H1 (cell line): ENCODE measurements around the gene G6PC1. TPM values are rescaled to one million over a fixed set of nuclear protein-coding genes. Genes with fewer than 3 reads are reported as not detected.

Experiments
- CTCF ChIA-PET: fragments of 300-600 bp; sonication (Branson Sonifier 250); formaldehyde crosslinking; loops from one replicate; lab custom pipeline; 2021; ENCODE audit not compliant: partially characterized antibody; lab: Charles Lee
- POLR2A ChIA-PET: fragments of 300-600 bp; sonication (Branson Sonifier 250); formaldehyde crosslinking; loops from one replicate; lab custom pipeline; 2021; ENCODE audit warnings: inconsistent platforms; ENCODE audit not compliant: partially characterized antibody; lab: Charles Lee
- DNase-seq, 2 experiments: peaks; one replicate each; pipeline versions ENCODE4 v3.0.0 to v3.0.0-alpha.2; 2010 to 2022; ENCODE audit warnings: low spot score in 2 of 2, low read depth in 1 of 2, mixed read lengths in 1 of 2
- FAIRE-seq: peaks from 2 replicates; lab custom pipeline; 2011; peaks lifted over from hg19 to GRCh38; lab: Jason Lieb, UNC
- H2AFZ ChIP-seq: 2 replicates; pipeline ENCODE4 v1.8.1; 2012; ENCODE audit warnings: low read length, inconsistent platforms
- H2AK5ac ChIP-seq: 2 replicates; pipeline ENCODE4 v1.6.1; 2013; ENCODE audit warnings: low read depth, low read length
- H2BK120ac ChIP-seq: replicated peaks from 2 replicates; pipeline ENCODE3; 2013; ENCODE audit warnings: low read depth, low read length, inconsistent platforms
- H2BK12ac ChIP-seq: 2 replicates; pipeline ENCODE4 v1.6.1; 2013; ENCODE audit warnings: low read depth, low read length
- H2BK15ac ChIP-seq: 2 replicates; pipeline ENCODE4 v1.6.1; 2013; ENCODE audit warnings: low read length
- H2BK20ac ChIP-seq: 2 replicates; pipeline ENCODE4 v1.6.1; 2013; ENCODE audit warnings: low read length
- H2BK5ac ChIP-seq: 2 replicates; pipeline ENCODE4 v1.6.1; 2013; ENCODE audit warnings: low read depth, low read length
- H3K14ac ChIP-seq: 2 replicates; pipeline ENCODE4 v1.6.1; 2013; ENCODE audit warnings: inconsistent platforms; ENCODE audit not compliant: insufficient read length
- H3K18ac ChIP-seq: 2 replicates; pipeline ENCODE4 v1.6.1; 2013; ENCODE audit warnings: low read length; ENCODE audit errors: extremely low read depth
- H3K23ac ChIP-seq: 2 replicates; pipeline ENCODE4 v1.6.1; 2013; ENCODE audit warnings: inconsistent platforms; ENCODE audit not compliant: insufficient read length
- H3K23me2 ChIP-seq: 2 replicates; pipeline ENCODE4 v1.6.1; 2013; ENCODE audit warnings: low read depth, low read length
- H3K27ac ChIP-seq: 2 replicates; pipeline ENCODE4 v1.6.1; 2011; ENCODE audit warnings: low read depth, low read length, inconsistent platforms
- H3K27me3 ChIP-seq, 4 experiments: replicated peaks in 1 of 4; 1 replicate in 1 of 4; 2 replicates in 3 of 4; pipeline versions ENCODE4 v1.6.1 to v1.8.1; 2011 to 2013; ENCODE audit warnings: low read length in 3 of 4, mild to moderate bottlenecking in 3 of 4, inconsistent platforms in 2 of 4, mixed read lengths in 2 of 4, moderate library complexity in 1 of 4; ENCODE audit not compliant: control insufficient read depth in 3 of 4, insufficient read depth in 3 of 4; ENCODE audit errors: extremely low read depth in 1 of 4
- H3K36me3 ChIP-seq, 4 experiments: 2 replicates each; pipeline versions ENCODE4 v1.6.1 to v1.8.1; 2011 to 2013; ENCODE audit warnings: mild to moderate bottlenecking in 4 of 4, low read length in 3 of 4, moderate library complexity in 2 of 4, control low read depth in 1 of 4, inconsistent platforms in 1 of 4; ENCODE audit not compliant: insufficient read depth in 4 of 4, control insufficient read depth in 2 of 4
- H3K4ac ChIP-seq: replicated peaks from 2 replicates; pipeline ENCODE3; 2013; ENCODE audit warnings: low read length, low read depth, mixed read lengths, inconsistent platforms; ENCODE audit not compliant: insufficient read length
- H3K4me1 ChIP-seq, 4 experiments: replicated peaks in 1 of 4; 1 replicate in 1 of 4; 2 replicates in 3 of 4; pipeline versions ENCODE4 v1.6.1 to v1.8.1; 2011 to 2013; ENCODE audit warnings: low read length in 3 of 4, inconsistent platforms in 2 of 4, mixed read lengths in 1 of 4; ENCODE audit not compliant: insufficient read depth in 4 of 4, control insufficient read depth in 3 of 4
- H3K4me2 ChIP-seq, 2 experiments: 2 replicates each; pipeline versions ENCODE4 v1.6.1 to v1.8.1; 2011 to 2013; ENCODE audit warnings: low read depth in 2 of 2, low read length in 2 of 2, control low read depth in 1 of 2, inconsistent platforms in 1 of 2, mild to moderate bottlenecking in 1 of 2; ENCODE audit not compliant: insufficient read depth in 1 of 2
- H3K4me3 ChIP-seq, 4 experiments: fragments of 200-600, 300-600 bp in 1 of 4; sonication (generic), shearing (Covaris generic), sonication (Bioruptor Twin) in 1 of 4; 2 replicates each; pipeline versions ENCODE4 v1.5.1 to v1.8.1; 2011 to 2016; ENCODE audit warnings: low read length in 4 of 4, low read depth in 3 of 4, control low read depth in 2 of 4, inconsistent platforms in 2 of 4, mild to moderate bottlenecking in 2 of 4, mixed read lengths in 1 of 4, moderate library complexity in 1 of 4; ENCODE audit not compliant: insufficient read depth in 2 of 4; ENCODE audit errors: extremely low read depth in 1 of 4
- H3K56ac ChIP-seq: replicated peaks from 2 replicates; pipeline ENCODE3; 2013; ENCODE audit warnings: low read depth, mild to moderate bottlenecking, mixed read lengths, low read length, inconsistent platforms; ENCODE audit not compliant: insufficient read length
- H3K79me1 ChIP-seq: 2 replicates; pipeline ENCODE4 v1.6.1; 2013; ENCODE audit warnings: low read depth, low read length, control low read depth
- H3K79me2 ChIP-seq, 2 experiments: 2 replicates each; pipeline versions ENCODE4 v1.6.1 to v1.8.1; 2012 to 2013; ENCODE audit warnings: low read length in 2 of 2, mild to moderate bottlenecking in 2 of 2, inconsistent platforms in 1 of 2; ENCODE audit not compliant: insufficient read depth in 2 of 2, control insufficient read depth in 1 of 2
- H3K9ac ChIP-seq, 4 experiments: replicated peaks in 1 of 4; 1 replicate in 1 of 4; 2 replicates in 3 of 4; pipeline versions ENCODE4 v1.6.1 to v1.8.1; 2011 to 2013; ENCODE audit warnings: low read depth in 3 of 4, low read length in 3 of 4, control low read depth in 2 of 4, mild to moderate bottlenecking in 2 of 4, moderate library complexity in 2 of 4, inconsistent platforms in 1 of 4; ENCODE audit errors: extremely low read depth in 1 of 4
- H3K9me3 ChIP-seq, 2 experiments: 2 replicates each; pipeline versions ENCODE4 v1.6.1 to v1.8.1; 2012 to 2013; ENCODE audit warnings: mild to moderate bottlenecking in 2 of 2, moderate library complexity in 2 of 2, control low read depth in 1 of 2, inconsistent platforms in 1 of 2, low read depth in 1 of 2, low read length in 1 of 2, mixed read lengths in 1 of 2; ENCODE audit not compliant: insufficient read depth in 2 of 2
- H4K20me1 ChIP-seq, 2 experiments: replicated peaks in 1 of 2; 2 replicates each; pipeline versions ENCODE3 to v1.8.1; 2011 to 2013; ENCODE audit warnings: inconsistent platforms in 2 of 2, low read length in 2 of 2, mild to moderate bottlenecking in 1 of 2; ENCODE audit not compliant: insufficient read depth in 2 of 2, control insufficient read depth in 1 of 2
- H4K5ac ChIP-seq: 2 replicates; pipeline ENCODE4 v1.6.1; 2013; ENCODE audit warnings: low read length, low read depth, mixed read lengths, inconsistent platforms; ENCODE audit not compliant: insufficient read length
- H4K8ac ChIP-seq: 2 replicates; pipeline ENCODE4 v1.8.0; 2013; ENCODE audit warnings: mild to moderate bottlenecking, moderate library complexity, low read length, inconsistent platforms; ENCODE audit not compliant: insufficient read depth; ENCODE audit errors: extremely low read depth
- H4K91ac ChIP-seq: replicated peaks from 2 replicates; pipeline ENCODE3; 2013; ENCODE audit warnings: low read length, mixed read lengths, inconsistent platforms; ENCODE audit not compliant: insufficient read length
- BACH1 ChIP-seq: IDR thresholded peaks from 2 replicates; pipeline ENCODE4 v1.6.1; 2012; ENCODE audit warnings: low read length, improper control_type of control experiment
- CBX8 ChIP-seq: fragments of 300-800, 300-1000 bp; sonication (generic); IDR thresholded peaks from 2 replicates; pipeline ENCODE4 v1.7.1; 2016; ENCODE audit warnings: low read depth, low read length, borderline replicate concordance
- CTBP2 ChIP-seq: IDR thresholded peaks from 2 replicates; pipeline ENCODE4 v1.7.0; 2011; ENCODE audit warnings: borderline replicate concordance, mild to moderate bottlenecking, moderate library complexity, mixed read lengths, low read length; ENCODE audit not compliant: insufficient read depth, insufficient read length
- CTCF ChIP-seq, 3 experiments: IDR thresholded peaks; 1 replicate in 2 of 3; 2 replicates in 1 of 3; pipeline versions ENCODE4 v1.5.1 to v1.6.1; 2011; ENCODE audit warnings: low read length in 3 of 3, mild to moderate bottlenecking in 3 of 3, inconsistent platforms in 2 of 3, low read depth in 1 of 3, moderate library complexity in 1 of 3; ENCODE audit not compliant: insufficient read depth in 1 of 3; ENCODE audit errors: control extremely low read depth in 1 of 3
- KDM4A ChIP-seq: IDR thresholded peaks from one replicate; pipeline ENCODE4 v1.7.1; 2012; ENCODE audit warnings: low read depth, mild to moderate bottlenecking, moderate library complexity, low read length, inconsistent platforms; ENCODE audit not compliant: severe bottlenecking
- POU5F1 ChIP-seq: IDR thresholded peaks from 2 replicates; pipeline ENCODE4 v1.6.1; 2011; ENCODE audit warnings: low read depth, mild to moderate bottlenecking, low read length, moderate library complexity
- RBBP5 ChIP-seq: IDR thresholded peaks from 2 replicates; pipeline ENCODE4 v1.7.1; 2012; ENCODE audit warnings: low read depth, mild to moderate bottlenecking, inconsistent platforms, low read length, moderate library complexity, borderline replicate concordance
- SRF ChIP-seq: IDR thresholded peaks from 2 replicates; pipeline ENCODE4 v1.6.1; 2011; ENCODE audit warnings: mild to moderate bottlenecking, low read depth, low read length, moderate library complexity
- TAF1 ChIP-seq: IDR thresholded peaks from 2 replicates; pipeline ENCODE4 v1.6.1; 2011; ENCODE audit warnings: mild to moderate bottlenecking, low read depth, low read length
- WGBS, 2 experiments: shearing (Covaris generic) in 1 of 2; methylation state at CpG; one replicate each; pipeline versions ENCODE4 v1.1.6 to v1.1.7; 2013 to 2015; ENCODE audit warnings: low lambda C conversion rate in 2 of 2, mixed read lengths in 2 of 2, inconsistent platforms in 1 of 2, low coverage in 1 of 2, missing lambda C conversion rate in 1 of 2; ENCODE audit not compliant: insufficient replicate concordance in 2 of 2, insufficient coverage in 1 of 2, insufficient read length in 1 of 2; ENCODE audit errors: extremely low coverage in 1 of 2, missing lambda C conversion rate in 1 of 2; 5-methylcytosine and 5-hydroxymethylcytosine counted together
- polyA plus RNA-seq, 7 experiments: library from polyadenylated mRNA; depleted of rRNA in 3 of 7; stranded (reverse) in 5 of 7; unstranded in 2 of 7; fragments of >200 nt in 5 of 7; fragments of 200-250 nt in 2 of 7; gene quantifications; 1 replicate in 5 of 7; 2 replicates in 1 of 7; 4 replicates in 1 of 7; pipeline versions ENCODE4 v1.2.1 to v1.2.3, GENCODE V29; 2011 to 2013; ENCODE audit warnings: missing spikeins in 2 of 7, mixed read lengths in 2 of 7
- total RNA-seq: library from RNA; stranded (reverse); fragmentation: NEBNext Ultra II Directional; extraction: Animal tissue kit (Norgen Biotek cat#: 25700); gene quantifications from 2 replicates; pipeline ENCODE4 v1.2.1, GENCODE V29; 2021

G6PC1 gene
- total and polyA plus RNA-seq, 2 of the 8 experiments (the other 6 are each of a cell fraction or from before 2014, with no cell fraction given) = 0.02 TPM; not detected in 1

GRCh38 chr17:42929497-42929844 lies 28.9 kb downstream of the G6PC1 start:
- Histone ChIP-seq H3K23me2 (no peaks in the 10 kb centered on the region; the same call in 1 of the 2 replicates), H2BK12ac (no peak overlapping the region), H2AFZ (no peak overlapping the region), H3K4me3 (no peak overlapping the region), H3K4me1 (peaks cover 0 to 5% (median 1%) of the 10 kb centered on the region in 4 experiments; a peak in 3 of 7 replicates), H3K79me1 (no peaks in the 10 kb centered on the region), H3K23ac (no peak overlapping the region), H3K4me2 (no peak overlapping the region), H4K91ac (no peak overlapping the region), H4K5ac (no peak overlapping the region), H3K14ac (no peak overlapping the region), H2BK5ac (no peak overlapping the region; the same call in 1 of the 2 replicates), H4K8ac (no peak overlapping the region), H3K27me3 (no peaks in the 10 kb centered on the region), H3K4ac (no peak overlapping the region), H3K9me3 (no peaks in the 10 kb centered on the region), H3K18ac (no peak overlapping the region), H2AK5ac (no peak overlapping the region), H4K20me1 (no peaks in the 10 kb centered on the region), H3K79me2 (no peaks in the 10 kb centered on the region), H3K9ac (no peak overlapping the region), H3K27ac (no peak overlapping the region), H3K36me3 (no peaks in the 10 kb centered on the region), H2BK15ac (no peak overlapping the region), H2BK20ac (no peak overlapping the region), H3K56ac (no peak overlapping the region), H2BK120ac (no peak overlapping the region)
- no peak for TF ChIP-seq CTCF (IDR thresholded peaks at IDR 0.05; ENCODE audit: control extremely low read depth in 1 of 3, insufficient read depth in 1 of 3, low read depth in 1 of 3, low read length in 3 of 3)
- TF ChIP-seq BACH1 = no peak
- no peak for TF ChIP-seq TAF1
- TF ChIP-seq SRF = no peak
- no peak for TF ChIP-seq RBBP5
- no peak for TF ChIP-seq POU5F1
- no peak for TF ChIP-seq KDM4A
- no peak for TF ChIP-seq CTBP2
- TF ChIP-seq CBX8 = no peak
- ChIA-PET POLR2A (interaction anchor here (0.6 to 7.4 kb wide), 8 partner anchors 9 to 386 kb away, joined by 3 to 73 read pairs (median 3); partner anchors contain the start of genes AOC2 and PSME3), CTCF (interaction anchor here (0.7 to 8.0 kb wide), 35 partner anchors 9 to 179 kb away, joined by 3 to 141 read pairs (median 4); partner anchors contain the start of genes AOC2, BECN1, G6PC1 and PSME3)
- 100% methylated on average over 1 of the region's 1 CpG; no CpG with 5 or more reads in 1 of the 2 experiments for WGBS, 2 experiments
- no peak for DNase-seq
- no peak for FAIRE-seq
